Endometrium (tissue), 2 donors: Measurements from ENCODE around the gene MYO1A.

ENCODE experiments used
- FAIRE-seq: peaks from 2 replicates; lab custom pipeline; 2012; peaks lifted over from hg19 to GRCh38; lab: Jason Lieb, UNC
- donor health status: control.
- donor health status: control.

Gene MYO1A

GRCh38 chr12:57012600-57013465 is 37.1 kb downstream of the MYO1A start:
- no peak for FAIRE-seq

- no peak for FAIRE-seq
Measured at GRCh38 chr12:57011438-57012424, 38.2 kb downstream of the MYO1A start.

GRCh38 chr12:57010627-57011247 is 39.2 kb downstream of the MYO1A start:
- no peak for FAIRE-seq

GRCh38 chr12:57009949-57010626 is 39.8 kb downstream of the MYO1A start:
- FAIRE-seq: no peak

GRCh38 chr12:57008178-57008577 is 41.8 kb downstream of the MYO1A start:
- no peak for FAIRE-seq

GRCh38 chr12:57006809-57007475 is 43.0 kb downstream of the MYO1A start:
- no peak for FAIRE-seq

- no peak for FAIRE-seq
Measured at GRCh38 chr12:57005980-57006808, 43.7 kb downstream of the MYO1A start, which contains the start of gene ZBTB39. Gene ZBTB39 (minus strand): TSS chr12:57006546. CDS start chr12:57004917, 1,629 bp downstream.

- no peak for FAIRE-seq
Measured at GRCh38 chr12:57004651-57005050, 45.3 kb downstream of the MYO1A start.

- no peak for FAIRE-seq
Measured at GRCh38 chr12:57003395-57003794, 46.5 kb downstream of the MYO1A start.

- FAIRE-seq: no peak
Measured at GRCh38 chr12:57001448-57001906, 48.5 kb downstream of the MYO1A start.

- FAIRE-seq: no peak
Measured at GRCh38 chr12:57000393-57000792, 49.5 kb downstream of the MYO1A start.

- FAIRE-seq: no peak
Measured at GRCh38 chr12:56999456-56999855, 50.5 kb downstream of the MYO1A start.

- FAIRE-seq: no peak
Measured at GRCh38 chr12:56998981-56999380, 50.9 kb downstream of the MYO1A start.

GRCh38 chr12:56998316-56998715 is 51.6 kb downstream of the MYO1A start:
- no peak for FAIRE-seq

- FAIRE-seq: no peak
Measured at GRCh38 chr12:56996793-56997545, 53.0 kb downstream of the MYO1A start.

- no peak for FAIRE-seq
Measured at GRCh38 chr12:56995930-56996496, 53.9 kb downstream of the MYO1A start.

- FAIRE-seq: no peak
Measured at GRCh38 chr12:56995201-56995929, 54.6 kb downstream of the MYO1A start.

GRCh38 chr12:56994231-56994746 is 55.6 kb downstream of the MYO1A start:
- no peak for FAIRE-seq
